CD4-positive, alpha-beta T cell (primary cell): ENCODE measurements around the gene TAS2R41. TPM values are rescaled to one million over a fixed set of nuclear protein-coding genes. Genes with fewer than 3 reads are reported as not detected.

Experiments used
- ATAC-seq: fragments of 200-7000 bp; cut with Tn5 transposase; one replicate; pipeline ENCODE4 v1.10.0; 2022; ENCODE audit warnings: mild to moderate bottlenecking; ENCODE audit not compliant: poor library complexity
- CTCF ChIA-PET: fragments of 350-600 bp; sonication (Branson Sonifier 250); formaldehyde crosslinking; loops from one replicate; lab custom pipeline; 2021; ENCODE audit warnings: antibody characterized with exemption, inconsistent platforms; lab: Charles Lee
- POLR2A ChIA-PET: fragments of 350-600 bp; sonication (Branson Sonifier 250); formaldehyde crosslinking; loops from one replicate; lab custom pipeline; 2021; ENCODE audit warnings: antibody characterized with exemption, inconsistent platforms; lab: Charles Lee
- DNase-seq, 14 experiments: peaks; one replicate each; pipeline ENCODE4 v3.0.0-alpha.2; 2013 to 2020; ENCODE audit warnings: mixed read lengths in 2 of 14
- H3K27ac ChIP-seq, 2 donors: one replicate each; pipeline versions ENCODE4 v1.5.1 to v1.7.0; 2013; ENCODE audit warnings: low read length in 2 of 2, low read depth in 1 of 2, mild to moderate bottlenecking in 1 of 2
- H3K27me3 ChIP-seq, 2 experiments: 1 replicate in 1 of 2; 2 replicates in 1 of 2; pipeline versions ENCODE4 v1.6.1 to v1.7.0; 2013; ENCODE audit warnings: low read length in 2 of 2, control low read depth in 1 of 2, mild to moderate bottlenecking in 1 of 2, moderate library complexity in 1 of 2; ENCODE audit not compliant: insufficient read depth in 2 of 2, control insufficient read depth in 1 of 2
- H3K36me3 ChIP-seq: one replicate; pipeline ENCODE4 v1.6.1; 2013; ENCODE audit warnings: low read length, control low read depth; ENCODE audit not compliant: insufficient read depth
- H3K4me1 ChIP-seq: one replicate; pipeline ENCODE4 v1.6.1; 2013; ENCODE audit warnings: low read length, control low read depth; ENCODE audit not compliant: insufficient read depth
- H3K4me3 ChIP-seq: one replicate; pipeline ENCODE4 v1.5.1; 2013; ENCODE audit warnings: mild to moderate bottlenecking, low read length, moderate library complexity
- H3K9me3 ChIP-seq, 2 experiments: 1 replicate in 1 of 2; 2 replicates in 1 of 2; pipeline versions ENCODE4 v1.6.1 to v1.7.0; 2013; ENCODE audit warnings: low read length in 2 of 2, mild to moderate bottlenecking in 2 of 2, control low read depth in 1 of 2, moderate library complexity in 1 of 2; ENCODE audit not compliant: control insufficient read depth in 1 of 2, insufficient read depth in 1 of 2
- H3K27ac Mint-ChIP-seq: one replicate; pipeline ENCODE4 v1.8.0; 2020; ENCODE audit warnings: mixed read lengths
- H3K27me3 Mint-ChIP-seq: one replicate; pipeline ENCODE4 v1.8.0; 2021; ENCODE audit warnings: mixed read lengths
- H3K36me3 Mint-ChIP-seq: one replicate; pipeline ENCODE4 v1.8.0; 2021; ENCODE audit warnings: low read depth, mixed read lengths
- H3K4me1 Mint-ChIP-seq: one replicate; pipeline ENCODE4 v1.8.0; 2021; ENCODE audit warnings: low read depth, mixed read lengths
- H3K4me3 Mint-ChIP-seq: one replicate; pipeline ENCODE4 v1.8.0; 2020; ENCODE audit warnings: mild to moderate bottlenecking, mixed read lengths
- H3K9me3 Mint-ChIP-seq: one replicate; pipeline ENCODE4 v1.8.0; 2020; ENCODE audit warnings: mixed read lengths
- intact Hi-C, 2 experiments: fragments of 100-400 bp; cut with DNase I in 1 of 2; cut with micrococcal nuclease in 1 of 2; formaldehyde crosslinking; loops; one replicate each; pipeline versions ENCODE4 v1.15.1 to v1.9.0; 2023 to 2025; cut with DNase I, micrococcal nuclease
- total RNA-seq, 174 experiments: library from RNA in 2 of 174; stranded (reverse) in 2 of 174; gene quantifications; one replicate each; pipeline ENCODE4 v1.2.3 and lab custom pipeline; 2021 to 2026
- TF ChIP-seq, protein P1 (sequence below): fragments of 200-600 bp; IDR thresholded peaks from one replicate; pipeline ENCODE4 v1.8.0; 2022; ENCODE audit warnings: antibody characterized with exemption, mild to moderate bottlenecking

TAS2R41 gene
- total RNA-seq, 2 experiments from 2014 or later, result 0.69 to 0.73 TPM

- H3K4me1 Mint-ChIP-seq, result peaks cover 23% of the 10 kb centered on the region
- H3K4me3 ChIP-seq, result no peak overlapping the region
- no peak overlapping the region for H3K4me3 Mint-ChIP-seq
- H3K36me3 ChIP-seq, result no peaks in the 10 kb centered on the region
- H3K27me3 ChIP-seq, result no peaks in the 10 kb centered on the region
- no peak for DNase-seq
- intact Hi-C loops, result no loop called here
- H3K27ac Mint-ChIP-seq, result no peak overlapping the region
- no peak overlapping the region for H3K27ac ChIP-seq
- H3K9me3 ChIP-seq, result no peaks in the 10 kb centered on the region
- H3K36me3 Mint-ChIP-seq, result peaks cover 27% of the 10 kb centered on the region
- POLR2A ChIA-PET, result interaction anchor here (0.6 kb wide), 1 partner anchor 1857 kb away, joined by 4 read pairs; no protein-coding TSS in a partner anchor
- CTCF ChIA-PET, result no interaction called here
- no peak for ATAC-seq
- no peaks in the 10 kb centered on the region for H3K9me3 Mint-ChIP-seq
- TF ChIP-seq, protein P1, sequence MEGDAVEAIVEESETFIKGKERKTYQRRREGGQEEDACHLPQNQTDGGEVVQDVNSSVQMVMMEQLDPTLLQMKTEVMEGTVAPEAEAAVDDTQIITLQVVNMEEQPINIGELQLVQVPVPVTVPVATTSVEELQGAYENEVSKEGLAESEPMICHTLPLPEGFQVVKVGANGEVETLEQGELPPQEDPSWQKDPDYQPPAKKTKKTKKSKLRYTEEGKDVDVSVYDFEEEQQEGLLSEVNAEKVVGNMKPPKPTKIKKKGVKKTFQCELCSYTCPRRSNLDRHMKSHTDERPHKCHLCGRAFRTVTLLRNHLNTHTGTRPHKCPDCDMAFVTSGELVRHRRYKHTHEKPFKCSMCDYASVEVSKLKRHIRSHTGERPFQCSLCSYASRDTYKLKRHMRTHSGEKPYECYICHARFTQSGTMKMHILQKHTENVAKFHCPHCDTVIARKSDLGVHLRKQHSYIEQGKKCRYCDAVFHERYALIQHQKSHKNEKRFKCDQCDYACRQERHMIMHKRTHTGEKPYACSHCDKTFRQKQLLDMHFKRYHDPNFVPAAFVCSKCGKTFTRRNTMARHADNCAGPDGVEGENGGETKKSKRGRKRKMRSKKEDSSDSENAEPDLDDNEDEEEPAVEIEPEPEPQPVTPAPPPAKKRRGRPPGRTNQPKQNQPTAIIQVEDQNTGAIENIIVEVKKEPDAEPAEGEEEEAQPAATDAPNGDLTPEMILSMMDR, result no peak
- no peaks in the 10 kb centered on the region for H3K4me1 ChIP-seq
- H3K27me3 Mint-ChIP-seq, result no peaks in the 10 kb centered on the region
These were observed 26.6 kb upstream of the TAS2R41 start for GRCh38 chr7:143451122-143451521.

GRCh38 chr7:143451746-143452145 is 25.9 kb upstream of the TAS2R41 start:
- Mint-ChIP-seq H3K27me3 (no peaks in the 10 kb centered on the region), H3K36me3 (peaks cover 31% of the 10 kb centered on the region), H3K4me1 (peaks cover 23% of the 10 kb centered on the region), H3K9me3 (no peaks in the 10 kb centered on the region), H3K27ac (no peak overlapping the region), H3K4me3 (no peak overlapping the region)
- TF ChIP-seq, protein P1, result no peak
- ChIA-PET CTCF (interaction anchor here (0.9 kb wide), 1 partner anchor 20 kb away, joined by 3 read pairs; no protein-coding TSS in a partner anchor), POLR2A (interaction anchor here (0.6 kb wide), 1 partner anchor 1858 kb away, joined by 4 read pairs; no protein-coding TSS in a partner anchor)
- ATAC-seq, result no peak
- no peak for DNase-seq
- intact Hi-C loops, result no loop called here
- Histone ChIP-seq H3K4me1 (no peaks in the 10 kb centered on the region), H3K4me3 (no peak overlapping the region), H3K27ac (no peak overlapping the region), H3K36me3 (no peaks in the 10 kb centered on the region), H3K9me3 (no peaks in the 10 kb centered on the region), H3K27me3 (no peaks in the 10 kb centered on the region)

- no peak for ATAC-seq
- Mint-ChIP-seq H3K4me3 (no peak overlapping the region), H3K36me3 (peaks cover 39% of the 10 kb centered on the region), H3K9me3 (no peaks in the 10 kb centered on the region), H3K4me1 (peaks cover 23% of the 10 kb centered on the region), H3K27me3 (no peaks in the 10 kb centered on the region), H3K27ac (no peak overlapping the region)
- Histone ChIP-seq H3K36me3 (no peaks in the 10 kb centered on the region), H3K27ac (no peak overlapping the region), H3K4me1 (no peaks in the 10 kb centered on the region), H3K9me3 (no peaks in the 10 kb centered on the region), H3K4me3 (no peak overlapping the region), H3K27me3 (no peaks in the 10 kb centered on the region)
- POLR2A ChIA-PET, result no interaction called here
- TF ChIP-seq, protein P1, result no peak
- no peak for DNase-seq
- intact Hi-C loops, result no loop called here
- CTCF ChIA-PET, result interaction anchor here (0.9 kb wide), 1 partner anchor 19 kb away, joined by 3 read pairs; no protein-coding TSS in a partner anchor
These were observed 25.2 kb upstream of the TAS2R41 start for GRCh38 chr7:143452495-143452894.
